HEK293 (cell line): Measurements from ENCODE around the gene OPHN1.
"Not testable (repeated sequence)": the region's sequence is repeated elsewhere in the genome, so short reads cannot be mapped to it uniquely, and the experiment has no call there.

Source experiments
- CTCF ChIA-PET: fragments of 350-600 bp; formaldehyde crosslinking; extraction: SDS; loops from one replicate; lab custom pipeline; 2021; ENCODE audit warnings: antibody characterized with exemption; lab: Yijun Ruan, JAX
- POLR2A ChIA-PET: fragments of 300-600 bp; formaldehyde crosslinking; extraction: SDS; loops from one replicate; lab custom pipeline; 2020; ENCODE audit warnings: antibody characterized with exemption, inconsistent platforms; lab: Yijun Ruan, JAX
- H3K27ac ChIP-seq: fragments of 200-500 bp; sonication (Bioruptor generic); 2 replicates; pipeline ENCODE4 v1.5.1; 2014; ENCODE audit warnings: low read depth, low read length, control low read depth, inconsistent platforms; ENCODE audit errors: extremely low read depth
- H3K36me3 ChIP-seq, 2 experiments: fragments of 200-500 bp in 1 of 2; sonication (Bioruptor generic) in 1 of 2; 1 replicate in 1 of 2; 2 replicates in 1 of 2; pipeline ENCODE4 v1.5.1; 2014 to 2017; ENCODE audit warnings: inconsistent platforms in 2 of 2, low read length in 2 of 2; ENCODE audit not compliant: control insufficient read depth in 2 of 2, insufficient read depth in 1 of 2
- H3K4me1 ChIP-seq: fragments of 200-500 bp; sonication (Bioruptor generic); 2 replicates; pipeline ENCODE4 v1.5.1; 2014; ENCODE audit warnings: mild to moderate bottlenecking, low read length, inconsistent platforms; ENCODE audit not compliant: control insufficient read depth, insufficient read depth
- H3K4me3 ChIP-seq: 2 replicates; pipeline ENCODE4 v1.5.1; 2011; ENCODE audit warnings: low read depth, mild to moderate bottlenecking, control low read depth, low read length, moderate library complexity
- H3K9me3 ChIP-seq: fragments of 200-500 bp; sonication (Bioruptor generic); 2 replicates; pipeline ENCODE4 v1.5.1; 2014; ENCODE audit warnings: low read depth, low read length, inconsistent platforms; ENCODE audit not compliant: control insufficient read depth, insufficient read depth
- GLI4 ChIP-seq: fragments of 450-650 bp; formaldehyde crosslinking; IDR thresholded peaks from 2 replicates; pipeline ENCODE4 v1.5.1; 2016; ENCODE audit warnings: missing biosample characterization, missing genetic modification characterization
- HOXC10 ChIP-seq: sonication (generic); formaldehyde crosslinking; IDR thresholded peaks from 2 replicates; pipeline ENCODE4 v1.8.1; 2023; ENCODE audit warnings: mild to moderate bottlenecking, missing genetic modification reagents
- KLF7 ChIP-seq: fragments of 450-650 bp; formaldehyde crosslinking; IDR thresholded peaks from 2 replicates; pipeline ENCODE4 v1.5.1; 2016; ENCODE audit warnings: missing biosample characterization, missing genetic modification characterization, borderline replicate concordance
- MYNN ChIP-seq: fragments of 450-650 bp; formaldehyde crosslinking; IDR thresholded peaks from 2 replicates; pipeline ENCODE4 v1.5.1; 2016; ENCODE audit warnings: missing biosample characterization, missing genetic modification characterization, borderline replicate concordance
- PRDM4 ChIP-seq: fragments of 450-650 bp; formaldehyde crosslinking; IDR thresholded peaks from 2 replicates; pipeline ENCODE4 v1.5.1; 2017; ENCODE audit warnings: missing biosample characterization, missing genetic modification characterization
- RBAK ChIP-seq: fragments of 450-650 bp; formaldehyde crosslinking; IDR thresholded peaks from 2 replicates; pipeline ENCODE4 v1.5.1; 2016; ENCODE audit warnings: missing biosample characterization, missing genetic modification characterization
- SALL2 ChIP-seq: fragments of 450-650 bp; formaldehyde crosslinking; IDR thresholded peaks from 2 replicates; pipeline ENCODE4 v1.5.0; 2017; ENCODE audit warnings: missing biosample characterization, mild to moderate bottlenecking, missing genetic modification characterization, borderline replicate concordance
- SETDB1 ChIP-seq: IDR thresholded peaks from one replicate; pipeline ENCODE4 v1.6.1; 2017; ENCODE audit warnings: mild to moderate bottlenecking, low read length, moderate library complexity, mixed read lengths; ENCODE audit not compliant: insufficient read length
- SP2 ChIP-seq: fragments of 450-650 bp; formaldehyde crosslinking; IDR thresholded peaks from 2 replicates; pipeline ENCODE4 v1.5.1; 2016; ENCODE audit warnings: missing biosample characterization, missing genetic modification characterization
- ZBTB1 ChIP-seq: fragments of 450-650 bp; formaldehyde crosslinking; IDR thresholded peaks from 2 replicates; pipeline ENCODE4 v1.5.1; 2016; ENCODE audit warnings: missing biosample characterization, missing genetic modification characterization
- ZBTB11 ChIP-seq: fragments of 450-650 bp; formaldehyde crosslinking; conservative IDR thresholded peaks from 2 replicates; pipeline ENCODE4 v1.5.1; 2016; ENCODE audit warnings: low read depth, missing biosample characterization, missing genetic modification characterization
- ZBTB6 ChIP-seq: fragments of 450-650 bp; formaldehyde crosslinking; IDR thresholded peaks from 2 replicates; pipeline ENCODE4 v1.5.1; 2017; ENCODE audit warnings: missing biosample characterization, missing genetic modification characterization
- ZBTB8A ChIP-seq: fragments of 450-650 bp; formaldehyde crosslinking; IDR thresholded peaks from 2 replicates; pipeline ENCODE4 v1.5.1; 2016; ENCODE audit warnings: missing biosample characterization, missing genetic modification characterization
- ZNF202 ChIP-seq: fragments of 450-650 bp; formaldehyde crosslinking; IDR thresholded peaks from 2 replicates; pipeline ENCODE4 v1.5.1; 2016; ENCODE audit warnings: missing biosample characterization, missing genetic modification characterization, borderline replicate concordance
- ZNF211 ChIP-seq: fragments of 450-650 bp; formaldehyde crosslinking; IDR thresholded peaks from 2 replicates; pipeline ENCODE4 v1.5.1; 2016; ENCODE audit warnings: low read depth, missing biosample characterization, missing genetic modification characterization
- ZNF266 ChIP-seq: fragments of 450-650 bp; formaldehyde crosslinking; IDR thresholded peaks from 2 replicates; pipeline ENCODE4 v1.5.1; 2016; ENCODE audit warnings: missing biosample characterization, missing genetic modification characterization, low read depth
- ZNF324 ChIP-seq: fragments of 450-650 bp; formaldehyde crosslinking; IDR thresholded peaks from 2 replicates; pipeline ENCODE4 v1.5.1; 2016; ENCODE audit warnings: missing biosample characterization, missing genetic modification characterization
- ZNF350 ChIP-seq: fragments of 450-650 bp; formaldehyde crosslinking; IDR thresholded peaks from 2 replicates; pipeline ENCODE4 v1.5.0; 2017; ENCODE audit warnings: missing biosample characterization, mild to moderate bottlenecking, missing genetic modification characterization
- ZNF354C ChIP-seq: fragments of 450-650 bp; formaldehyde crosslinking; IDR thresholded peaks from 2 replicates; pipeline ENCODE4 v1.5.1; 2016; ENCODE audit warnings: missing biosample characterization, missing genetic modification characterization, low read depth, borderline replicate concordance
- ZNF37A ChIP-seq: fragments of 450-650 bp; IDR thresholded peaks from 2 replicates; pipeline ENCODE4 v1.5.1; 2018; ENCODE audit warnings: missing biosample characterization, missing genetic modification characterization
- ZNF426 ChIP-seq: fragments of 450-650 bp; formaldehyde crosslinking; IDR thresholded peaks from 2 replicates; pipeline ENCODE4 v1.5.1; 2017; ENCODE audit warnings: missing biosample characterization, missing genetic modification characterization, mild to moderate bottlenecking, inconsistent platforms, moderate library complexity
- ZNF473 ChIP-seq: fragments of 450-650 bp; formaldehyde crosslinking; IDR thresholded peaks from 2 replicates; pipeline ENCODE4 v1.5.1; 2017; ENCODE audit warnings: missing biosample characterization, missing genetic modification characterization
- ZNF529 ChIP-seq: fragments of 450-650 bp; formaldehyde crosslinking; IDR thresholded peaks from 2 replicates; pipeline ENCODE4 v1.5.1; 2017; ENCODE audit warnings: missing genetic modification characterization, missing biosample characterization; ENCODE audit not compliant: insufficient replicate concordance
- ZNF549 ChIP-seq: fragments of 450-650 bp; IDR thresholded peaks from 2 replicates; pipeline ENCODE4 v1.5.1; 2018; ENCODE audit warnings: missing biosample characterization, missing genetic modification characterization, mild to moderate bottlenecking, inconsistent platforms, moderate library complexity
- ZNF596 ChIP-seq: fragments of 450-650 bp; IDR thresholded peaks from 2 replicates; pipeline ENCODE4 v1.5.0; 2018; ENCODE audit warnings: missing biosample characterization, mild to moderate bottlenecking, missing genetic modification characterization, moderate library complexity
- ZNF621 ChIP-seq: fragments of 450-650 bp; formaldehyde crosslinking; IDR thresholded peaks from 2 replicates; pipeline ENCODE4 v1.5.1; 2017; ENCODE audit warnings: missing biosample characterization, missing genetic modification characterization
- ZNF629 ChIP-seq: fragments of 450-650 bp; formaldehyde crosslinking; IDR thresholded peaks from 2 replicates; pipeline ENCODE4 v1.5.1; 2017; ENCODE audit warnings: missing biosample characterization, missing genetic modification characterization
- ZNF639 ChIP-seq: fragments of 450-650 bp; formaldehyde crosslinking; IDR thresholded peaks from 2 replicates; pipeline ENCODE4 v1.5.1; 2016; ENCODE audit warnings: missing biosample characterization, missing genetic modification characterization
- ZNF837 ChIP-seq: fragments of 450-650 bp; formaldehyde crosslinking; IDR thresholded peaks from 2 replicates; pipeline ENCODE4 v1.5.1; 2016; ENCODE audit warnings: missing biosample characterization, missing genetic modification characterization

Gene OPHN1

GRCh38 chrX:68079961-68080360 is 353.3 kb downstream of the OPHN1 start:
- ChIA-PET CTCF (interaction anchor here (0.6 kb wide), 1 partner anchor 30 kb away, joined by 3 read pairs; no protein-coding TSS in a partner anchor), POLR2A (no interaction called here)
- H3K4me3 ChIP-seq: no peak overlapping the region
- no peaks in the 10 kb centered on the region for H3K36me3 ChIP-seq
- H3K27ac ChIP-seq: no peak overlapping the region
- H3K4me1 ChIP-seq: no peaks in the 10 kb centered on the region
- H3K9me3 ChIP-seq: no peaks in the 10 kb centered on the region; the same call in 1 of the 2 replicates
- TF ChIP-seq HOXC10: no peak
- no peak for TF ChIP-seq ZNF350 (tag by site-specific recombination)
- no peak for TF ChIP-seq ZNF211
- no peak for TF ChIP-seq ZNF629 (tag by site-specific recombination)
- TF ChIP-seq ZNF837 (tag by site-specific recombination): no peak
- TF ChIP-seq ZBTB1 (tag by site-specific recombination): no peak
- TF ChIP-seq GLI4: no peak
- no peak for TF ChIP-seq SP2 (tag by site-specific recombination)
- no peak for TF ChIP-seq SETDB1
- no peak for TF ChIP-seq ZNF596 (tag by site-specific recombination)
- no peak for TF ChIP-seq ZNF354C (tag by site-specific recombination)
- no peak for TF ChIP-seq ZBTB6 (tag by site-specific recombination)
- TF ChIP-seq KLF7 (tag by site-specific recombination): no peak
- TF ChIP-seq SALL2 (tag by site-specific recombination): no peak
- no peak for TF ChIP-seq ZNF549 (tag by site-specific recombination)
- TF ChIP-seq PRDM4 (tag by site-specific recombination): no peak
- no peak for TF ChIP-seq ZNF324 (tag by site-specific recombination)
- TF ChIP-seq ZNF473: no peak
- TF ChIP-seq ZNF37A: no peak
- no peak for TF ChIP-seq ZNF621 (tag by site-specific recombination)

GRCh38 chrX:68078801-68079200 is 354.5 kb downstream of the OPHN1 start:
- CTCF ChIA-PET, H3K9me3 ChIP-seq: not testable (repeated sequence)
- TF ChIP-seq ZNF426 (tag by site-specific recombination) (peak; percentile 88), ZBTB11 (peak; percentile 83), RBAK (tag by site-specific recombination) (0 out of 2 replicates have a peak, but pooled peaks have one; percentile 58), ZNF202 (tag by site-specific recombination) (peak; percentile 97), ZNF639 (tag by site-specific recombination) (0 out of 2 replicates have a peak, but pooled peaks have one; percentile 17), MYNN (tag by site-specific recombination) (peak; percentile 52; the same call in 1 of the 2 replicates), ZNF629 (tag by site-specific recombination) (peak; percentile 49), ZNF266 (peak; percentile 91), ZNF529 (peak; percentile 74), ZBTB8A (peak; percentile 66)

More at GRCh38 chrX:68078801-68079200, 354.5 kb downstream of the OPHN1 start:
- H3K4me3 ChIP-seq, H3K4me1 ChIP-seq, POLR2A ChIA-PET, H3K27ac ChIP-seq, H3K36me3 ChIP-seq: not testable (repeated sequence)
